Esophagus squamous epithelium (tissue), 4 donors: ENCODE results near the gene PTPN2.

Experiments used
- CTCF ChIP-seq, 6 experiments: fragments of 450-650 bp in 4 of 6; fragments of 200-600 bp in 2 of 6; sonication (generic) in 2 of 6; IDR thresholded peaks; one replicate each; pipeline ENCODE4 v1.5.1; 2016 to 2019; ENCODE audit warnings: antibody characterized with exemption in 6 of 6, mild to moderate bottlenecking in 4 of 6, moderate library complexity in 4 of 6
- POLR2A ChIP-seq, 4 donors: fragments of 450-650 bp; IDR thresholded peaks; one replicate each; pipeline ENCODE4 v1.6.1; 2017; ENCODE audit warnings: antibody characterized with exemption in 4 of 4, mild to moderate bottlenecking in 4 of 4, moderate library complexity in 3 of 4

GRCh38 chr18:12895014-12895413 lies 11.0 kb upstream of the PTPN2 start:
- TF ChIP-seq CTCF (IDR thresholded peaks at IDR 0.05) (no peak), POLR2A (IDR thresholded peaks at IDR 0.05) (no peak)
